HG03469 (cell line): ENCODE results near the gene FGR.

ENCODE experiments used
- ATAC-seq: cut with Tn5 transposase; IDR thresholded peaks from one replicate; pipeline ENCODE4 v1.9.1; 2021; ENCODE audit warnings: mild to moderate bottlenecking, moderate library complexity, moderate number of reproducible peaks; ENCODE audit not compliant: unreplicated experiment

The FGR gene

DNA sequence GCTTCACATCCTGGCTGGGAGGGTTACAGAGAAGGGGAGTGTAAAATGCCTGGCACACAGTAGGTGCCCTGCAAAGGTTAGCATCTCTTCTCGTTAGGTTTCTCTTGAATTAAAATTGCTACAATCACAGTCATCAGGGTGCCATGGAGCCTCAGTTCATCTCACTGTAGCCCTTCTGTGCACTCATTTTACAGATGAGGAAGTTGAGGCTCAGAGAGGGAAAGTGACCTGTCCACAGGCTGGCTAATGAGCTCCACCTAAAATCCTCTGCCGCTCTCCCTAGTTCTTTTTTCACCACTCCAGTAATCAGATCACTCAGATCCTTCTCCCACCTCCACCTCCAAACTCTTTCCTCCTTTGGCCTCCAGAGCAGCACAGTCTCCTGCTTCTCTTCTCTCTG lies 17.6 kb downstream of the FGR start:
- no peak for ATAC-seq

- ATAC-seq, result no peak
Measured at GRCh38 chr1:27616441-27616840, 18.5 kb downstream of the FGR start.

GRCh38 chr1:27615346-27616192 lies 19.4 kb downstream of the FGR start:
- ATAC-seq, result no peak

DNA sequence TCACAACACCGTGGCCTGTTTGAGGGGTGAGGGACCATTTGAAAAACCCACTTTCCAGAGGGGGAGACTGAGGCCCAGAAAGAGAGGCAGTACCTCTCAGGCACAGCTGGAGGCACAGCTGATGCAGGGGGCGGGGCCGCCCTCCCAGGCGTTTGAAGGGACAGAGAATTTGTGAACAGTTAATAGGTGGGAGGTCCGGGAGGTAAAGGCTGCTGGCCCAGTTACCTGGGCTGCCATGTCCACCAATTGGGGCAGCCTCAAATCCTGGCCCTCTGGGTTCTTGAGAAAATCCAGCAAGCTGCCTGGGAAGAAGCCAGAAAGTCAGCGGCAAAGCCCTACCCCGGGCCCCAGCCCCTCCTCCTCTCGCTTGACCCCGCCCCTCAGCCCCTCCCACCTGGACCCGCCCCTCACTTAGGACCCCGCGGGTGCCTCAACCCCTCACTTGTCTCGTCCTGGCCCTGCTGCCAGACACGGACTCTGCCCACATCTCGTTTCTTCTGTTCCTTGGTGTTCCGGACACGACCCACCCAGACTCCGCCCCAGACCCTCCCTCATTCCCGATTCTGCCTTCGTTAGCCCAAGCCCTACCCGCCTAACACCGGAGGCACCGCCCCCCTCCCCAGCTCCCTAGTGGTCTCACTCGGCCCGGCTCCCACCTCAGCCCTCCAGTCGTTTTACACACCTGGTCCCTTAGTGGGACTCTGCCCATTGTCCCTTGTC lies 20.2 kb downstream of the FGR start:
- no peak for ATAC-seq

DNA sequence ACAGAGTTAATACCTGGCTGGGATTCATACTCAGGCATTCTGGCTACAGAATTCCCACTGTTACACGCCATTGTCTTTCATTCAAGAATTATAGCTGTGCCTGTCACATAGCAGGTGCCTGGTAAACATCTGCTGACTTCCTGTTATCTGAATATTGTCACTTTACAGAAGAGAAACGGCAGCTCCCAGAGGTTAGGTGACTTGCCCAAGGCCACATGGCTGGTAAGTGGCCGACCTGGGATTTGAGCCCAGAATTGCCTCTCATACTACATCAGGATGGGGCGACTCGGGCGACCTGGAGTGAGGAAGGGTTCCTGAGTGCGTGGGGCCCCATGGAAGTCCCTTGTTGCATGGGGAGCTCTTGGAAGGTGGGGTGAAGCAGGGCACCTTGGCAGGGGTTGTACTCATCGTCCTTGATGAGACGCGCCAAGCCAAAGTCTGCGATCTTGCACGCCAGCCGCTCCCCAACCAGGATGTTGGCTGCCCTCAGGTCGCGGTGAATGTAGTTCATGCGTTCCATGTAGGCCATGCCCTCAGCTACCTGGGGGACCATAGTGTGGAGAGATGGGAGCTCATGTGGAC lies 20.9 kb downstream of the FGR start:
- ATAC-seq, result no peak

GRCh38 chr1:27612718-27613117 lies 22.3 kb downstream of the FGR start:
- no peak for ATAC-seq

DNA sequence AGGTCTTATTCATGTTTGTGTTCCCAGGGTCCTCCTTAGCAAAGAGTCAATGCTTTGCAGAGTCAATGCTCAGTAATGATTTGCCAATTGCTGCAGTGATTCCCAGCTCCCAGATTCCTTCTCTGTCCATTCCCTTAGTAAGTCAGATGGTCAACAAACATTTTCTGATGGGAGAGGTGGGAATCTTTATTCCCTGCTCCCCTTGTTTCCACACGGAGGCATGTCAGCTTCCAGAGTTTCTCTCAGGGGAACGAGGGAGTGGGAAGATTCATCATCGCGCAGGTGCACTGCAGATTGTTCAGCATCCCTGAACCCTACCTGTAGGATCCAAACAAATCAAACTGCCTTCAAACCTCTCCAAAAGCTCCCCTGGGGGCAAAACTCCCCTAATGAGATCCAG lies 23.5 kb downstream of the FGR start:
- no peak for ATAC-seq

- no peak for ATAC-seq
Measured at GRCh38 chr1:27609618-27610240, 25.3 kb downstream of the FGR start.

DNA sequence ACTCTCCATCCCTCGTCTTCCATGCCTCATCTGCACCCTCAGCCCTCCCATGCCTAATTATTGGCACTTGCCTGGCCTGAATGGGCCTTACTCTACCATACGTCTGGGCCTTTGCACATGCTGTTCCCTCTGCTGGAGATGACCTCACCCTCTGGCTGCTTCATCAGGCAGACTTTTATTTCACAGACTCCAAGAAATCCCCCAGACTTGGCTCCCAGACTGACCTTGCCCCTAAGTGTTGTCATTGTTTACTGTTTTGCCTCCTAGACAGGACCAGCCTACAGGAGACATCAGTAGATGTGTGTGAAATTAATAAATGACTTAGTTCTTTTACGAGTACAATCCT lies 25.8 kb downstream of the FGR start:
- no peak for ATAC-seq

DNA sequence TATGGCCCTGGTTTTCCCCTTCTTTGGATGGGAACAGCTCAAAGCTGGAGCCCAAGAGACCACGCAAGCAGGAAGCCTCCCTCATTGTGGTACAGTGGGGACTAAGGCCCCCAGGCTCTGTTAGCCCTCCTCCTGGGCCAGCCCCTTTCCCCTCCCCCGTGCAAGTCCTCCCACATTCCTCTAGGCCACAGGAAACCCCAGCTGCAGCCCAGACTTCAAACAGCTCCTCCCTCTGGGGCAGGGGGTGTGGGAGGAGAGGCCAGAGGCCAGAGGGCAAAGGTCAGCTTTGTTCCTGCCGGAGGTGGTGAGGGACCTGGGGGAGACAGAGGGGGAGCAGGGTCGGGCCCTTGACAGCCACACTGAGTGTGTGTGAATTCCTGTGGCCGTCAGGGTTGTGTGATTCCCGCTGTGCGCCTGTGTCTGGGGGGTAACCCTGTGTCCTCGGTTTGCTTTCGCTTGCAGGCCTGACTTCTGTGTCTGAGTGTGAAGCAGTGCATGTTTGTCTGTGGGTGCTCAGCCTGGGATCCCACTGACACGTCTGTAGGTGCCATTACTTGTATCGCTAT lies 27.7 kb downstream of the FGR start:
- ATAC-seq, result no peak

DNA sequence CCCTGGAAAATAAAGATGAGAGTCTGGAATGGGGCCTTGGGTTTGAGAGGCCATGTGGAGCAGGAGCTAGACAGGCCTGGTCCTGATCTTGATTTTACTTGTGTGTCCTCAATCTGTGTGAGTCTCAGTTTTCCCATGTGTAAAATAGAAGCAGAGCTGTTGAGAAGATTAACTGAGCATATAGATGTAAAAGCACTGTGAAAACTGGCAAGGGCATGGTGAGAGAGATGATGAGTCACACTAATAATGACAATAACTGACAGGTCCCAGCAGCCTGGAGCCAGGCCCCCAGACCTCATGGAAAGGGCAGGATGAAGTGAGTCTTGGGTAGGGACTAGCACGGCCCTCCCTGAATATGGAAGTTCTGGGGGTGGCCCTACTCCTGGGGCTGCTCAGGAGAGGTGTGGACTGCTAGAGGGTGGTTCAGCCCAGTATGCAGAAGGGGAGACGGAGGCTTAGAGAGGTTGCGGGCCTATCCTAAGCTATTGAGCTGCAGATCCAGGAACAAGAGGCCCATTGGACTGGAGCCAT lies 28.2 kb downstream of the FGR start:
- no peak for ATAC-seq

- no peak for ATAC-seq
Measured at GRCh38 chr1:27605796-27606707, 28.9 kb downstream of the FGR start.

- no peak for ATAC-seq
Measured at GRCh38 chr1:27605300-27605766, 29.7 kb downstream of the FGR start.

DNA sequence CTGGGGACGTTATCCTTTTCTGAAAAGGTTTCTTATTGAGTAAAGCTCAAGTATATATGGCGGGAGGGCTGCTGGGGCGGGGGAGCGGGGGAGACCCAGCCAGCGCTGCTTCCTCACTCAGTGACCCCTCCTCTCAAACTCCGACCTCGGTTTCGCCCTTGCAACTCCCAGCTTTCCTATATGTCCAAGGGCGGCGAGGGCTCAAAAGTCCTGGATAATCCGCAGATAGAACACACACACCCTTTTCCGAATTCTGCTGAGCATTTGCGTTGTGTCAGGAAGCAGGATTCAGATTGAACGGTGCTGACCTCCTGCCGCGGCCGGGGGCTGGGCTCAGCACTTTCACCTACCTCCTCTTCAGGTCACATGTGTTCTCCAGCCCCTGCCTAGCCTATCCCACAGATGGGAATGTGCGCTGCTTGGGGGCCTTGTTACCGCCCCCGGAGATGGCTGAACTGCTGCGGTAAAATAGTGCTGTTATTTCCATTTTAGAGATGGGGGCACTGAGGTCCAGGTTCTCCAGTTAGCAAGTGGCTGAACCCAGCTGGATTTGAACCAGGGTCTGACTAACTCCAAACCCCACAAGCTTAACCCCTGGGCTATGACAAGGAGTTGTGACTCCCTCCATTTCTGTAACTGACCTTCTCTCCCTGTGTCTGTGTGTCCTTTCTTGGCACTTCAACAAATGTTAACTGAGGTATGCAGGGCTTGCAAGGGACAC lies 30.2 kb downstream of the FGR start:
- ATAC-seq, result no peak

GRCh38 chr1:27603681-27604578 lies 31.1 kb downstream of the FGR start, which contains the start of gene AHDC1:
TSS of gene AHDC1 (minus strand) at chr1:27604144. CDS start at chr1:27552115, 52,029 bp downstream.
- no peak for ATAC-seq

DNA sequence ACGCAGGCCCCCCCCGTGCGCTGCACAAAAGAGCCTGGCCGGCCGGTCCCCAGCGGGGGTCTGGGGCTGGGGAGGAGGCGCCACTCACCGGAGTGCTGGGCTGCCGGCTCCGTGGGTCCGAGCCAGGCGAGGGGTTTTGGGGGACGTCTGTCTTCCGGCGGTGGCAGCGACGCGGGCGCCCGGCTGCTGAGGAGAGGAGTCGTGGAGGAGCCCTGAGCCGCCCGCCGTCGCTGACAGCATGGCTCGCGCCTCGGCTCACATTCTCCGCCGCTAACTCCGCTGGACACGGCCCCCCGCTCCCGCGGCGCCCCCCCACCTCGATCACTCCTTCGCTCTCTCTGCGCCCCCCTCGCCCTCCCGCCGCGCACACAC lies 31.7 kb downstream of the FGR start:
- ATAC-seq, result no peak

DNA sequence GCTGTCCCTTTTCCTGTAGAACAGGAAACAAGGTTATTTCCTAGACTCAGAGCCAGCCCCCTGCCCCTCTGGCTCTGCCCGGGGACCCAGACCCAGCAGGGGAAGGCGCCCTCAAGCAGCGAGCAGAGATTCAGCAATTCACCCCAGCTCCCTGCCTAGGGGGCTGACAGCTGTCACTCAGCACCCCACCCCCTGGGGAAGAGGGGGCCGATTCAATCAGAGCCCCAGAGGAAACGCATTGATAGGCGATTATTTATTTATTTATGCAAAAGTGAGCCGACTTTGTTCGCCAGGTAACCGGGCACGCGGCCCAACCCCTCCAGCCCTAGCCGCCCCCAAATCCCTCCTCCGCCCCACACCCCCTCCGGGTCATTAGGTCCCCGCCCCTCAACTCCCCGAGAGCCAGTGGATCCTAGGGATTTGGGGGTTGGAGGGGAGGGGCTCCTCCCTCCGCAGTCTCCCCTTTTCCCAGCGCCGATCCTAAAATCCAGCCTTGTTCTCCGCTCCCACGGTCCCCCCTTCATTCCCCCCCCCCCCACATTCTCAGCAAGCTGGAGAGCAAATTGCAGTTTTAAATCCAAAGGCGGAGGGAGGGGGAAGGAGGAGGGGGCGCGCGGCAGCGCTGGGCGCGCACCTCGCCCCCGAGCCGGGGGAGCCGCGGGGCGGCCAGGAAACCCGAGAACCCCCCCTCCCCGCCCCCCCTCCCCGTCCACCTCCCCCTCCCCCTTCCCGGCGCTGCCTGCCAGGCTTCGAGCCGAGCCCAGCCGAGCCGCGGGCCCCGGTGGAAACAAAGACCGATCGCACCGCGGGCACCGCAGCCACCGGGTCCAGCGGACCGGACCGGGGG lies 32.3 kb downstream of the FGR start:
- ATAC-seq, result no peak
